ENCODE data around the gene XYLT1. TPM values are rescaled to one million over a fixed set of nuclear protein-coding genes. Genes with fewer than 3 reads are reported as not detected.

XYLT1 gene
- total RNA-seq, 4 donors from 2014 or later = 6.6 to 17.2 (median 10.0) TPM

DNA sequence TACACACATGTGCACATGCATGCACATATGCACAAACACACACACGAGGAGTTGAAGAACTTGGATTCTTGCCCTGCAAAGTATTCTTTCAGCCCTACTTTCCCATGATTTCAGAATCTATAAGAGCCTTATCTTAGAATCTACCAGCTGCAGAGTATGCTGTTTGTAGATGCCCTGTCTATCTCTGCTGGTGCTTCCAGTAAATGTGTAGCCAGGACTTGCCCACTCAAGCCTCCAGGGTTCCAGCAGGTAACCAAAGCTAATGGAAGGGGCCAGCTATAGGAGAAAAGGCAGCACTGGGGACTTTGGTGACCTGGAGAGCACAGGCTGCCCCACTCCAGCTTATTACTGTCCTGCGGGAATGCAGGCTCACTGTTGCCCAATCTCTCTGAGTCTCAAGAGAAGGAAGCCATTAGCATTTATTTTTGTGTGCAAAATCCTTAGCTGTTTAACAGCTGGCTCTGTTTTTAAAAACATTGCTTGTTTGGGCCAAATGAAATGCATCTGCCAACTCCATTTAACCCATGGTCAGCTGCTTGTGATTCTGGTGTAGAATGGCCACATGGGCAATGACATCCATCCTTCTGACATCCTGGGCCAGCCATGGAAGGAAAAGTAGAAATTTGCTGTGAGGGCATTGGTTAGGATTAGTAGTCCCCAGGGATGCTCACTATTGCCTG, 28.6 kb upstream of the XYLT1 start:
- intact Hi-C loops (cut with DNase I) = no loop called here
- Histone ChIP-seq H3K4me3 (no peak overlapping the region), H3K4me1 (no peaks in the 10 kb centered on the region), H3K9me3 (no peaks in the 10 kb centered on the region), H3K27ac (no peak overlapping the region), H3K36me3 (no peaks in the 10 kb centered on the region), H3K27me3 (peaks cover 0 to 11% (median 0%) of the 10 kb centered on the region in 4 donors)
- WGBS, 2 donors = 42 to 70% methylated on average over 1 to 2 of the region's 2 CpGs
- TF ChIP-seq POLR2A (IDR thresholded peaks at IDR 0.05) = no peak
- TF ChIP-seq CTCF (IDR thresholded peaks at IDR 0.05) = no peak
- DNase-seq = no peak

- Histone ChIP-seq H3K4me1 (no peaks in the 10 kb centered on the region), H3K9me3 (no peaks in the 10 kb centered on the region), H3K36me3 (no peaks in the 10 kb centered on the region), H3K27me3 (peaks cover 0 to 5% (median 0%) of the 10 kb centered on the region in 4 donors), H3K27ac (no peak overlapping the region), H3K4me3 (no peak overlapping the region)
- 49 to 78% methylated on average over 2 to 3 of the region's 3 CpGs for WGBS, 2 donors
- DNase-seq = no peak
- TF ChIP-seq POLR2A (IDR thresholded peaks at IDR 0.05) (no peak), CTCF (IDR thresholded peaks at IDR 0.05) (no peak)
- intact Hi-C loops (cut with DNase I) = no loop called here
Observed at GRCh38 chr16:17497648-17498047, 26.9 kb upstream of the XYLT1 start.

- no peak overlapping the region for H3K27ac ChIP-seq
- H3K27me3 ChIP-seq = peaks cover 0 to 5% (median 0%) of the 10 kb centered on the region in 4 donors
- H3K4me1 ChIP-seq = no peaks in the 10 kb centered on the region
- intact Hi-C loops (cut with DNase I) = no loop called here
- H3K9me3 ChIP-seq = no peaks in the 10 kb centered on the region
- no peaks in the 10 kb centered on the region for H3K36me3 ChIP-seq
- H3K4me3 ChIP-seq = no peak overlapping the region
- TF ChIP-seq POLR2A (IDR thresholded peaks at IDR 0.05) (no peak), CTCF (IDR thresholded peaks at IDR 0.05) (no peak)
- DNase-seq = no peak
Observed at GRCh38 chr16:17496891-17497290, 26.1 kb upstream of the XYLT1 start.

DNA sequence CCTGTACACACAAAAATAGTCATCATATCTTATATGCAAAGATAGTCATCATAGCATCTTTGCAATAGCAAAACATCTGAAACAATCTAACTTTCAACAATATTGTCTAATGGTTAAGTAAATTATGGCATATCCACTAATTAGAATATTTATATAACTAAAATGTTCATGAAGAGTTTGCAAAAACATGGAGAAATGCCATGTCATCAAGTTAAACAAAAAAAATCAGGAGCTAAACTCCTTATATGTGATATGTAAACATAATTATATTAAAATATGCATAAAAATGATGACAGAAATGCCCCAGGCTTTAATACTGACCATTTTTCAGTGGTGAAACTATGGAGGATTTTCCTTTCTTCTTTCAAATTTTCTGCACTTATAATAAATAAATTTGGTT, 22.3 kb upstream of the XYLT1 start:
- Histone ChIP-seq H3K36me3 (no peaks in the 10 kb centered on the region), H3K4me3 (no peak overlapping the region), H3K27me3 (peaks cover 0 to 5% (median 0%) of the 10 kb centered on the region in 4 donors), H3K4me1 (no peaks in the 10 kb centered on the region), H3K9me3 (no peaks in the 10 kb centered on the region), H3K27ac (no peak overlapping the region)
- no peak for TF ChIP-seq POLR2A (IDR thresholded peaks at IDR 0.05)
- no peak for TF ChIP-seq CTCF (IDR thresholded peaks at IDR 0.05)
- DNase-seq = no peak
- intact Hi-C loops (cut with DNase I) = no loop called here

GRCh38 chr16:17491140-17491662, 20.4 kb upstream of the XYLT1 start:
- Histone ChIP-seq H3K9me3 (no peaks in the 10 kb centered on the region), H3K4me1 (no peaks in the 10 kb centered on the region), H3K4me3 (no peak overlapping the region), H3K27ac (no peak overlapping the region), H3K27me3 (peaks cover 0 to 5% (median 0%) of the 10 kb centered on the region in 4 donors), H3K36me3 (no peaks in the 10 kb centered on the region)
- 63 to 66% methylated on average over 4 of the region's 4 CpGs for WGBS, 2 donors
- intact Hi-C loops (cut with DNase I) = no loop called here
- TF ChIP-seq CTCF (IDR thresholded peaks at IDR 0.05) (no peak), POLR2A (IDR thresholded peaks at IDR 0.05) (no peak)
- no peak for DNase-seq

All from esophagus squamous epithelium (tissue), 5 donors.